HFF-Myc (cell line): ENCODE measurements around the gene MCAT.

ENCODE experiments used
- DNase-seq: peaks from one replicate; pipeline ENCODE4 v3.0.0-alpha.2; 2011; ENCODE audit warnings: low read depth; ENCODE audit errors: extremely low read depth
- H3K4me3 ChIP-seq: replicated peaks from 2 replicates; pipeline ENCODE4 v1.5.1; 2011; ENCODE audit warnings: low read depth, mild to moderate bottlenecking, control low read depth, low read length
- CTCF ChIP-seq: IDR thresholded peaks from 2 replicates; pipeline ENCODE4 v1.5.1; 2012; ENCODE audit warnings: mild to moderate bottlenecking, low read depth, low read length, control low read depth; ENCODE audit errors: missing control alignments

MCAT gene

DNA sequence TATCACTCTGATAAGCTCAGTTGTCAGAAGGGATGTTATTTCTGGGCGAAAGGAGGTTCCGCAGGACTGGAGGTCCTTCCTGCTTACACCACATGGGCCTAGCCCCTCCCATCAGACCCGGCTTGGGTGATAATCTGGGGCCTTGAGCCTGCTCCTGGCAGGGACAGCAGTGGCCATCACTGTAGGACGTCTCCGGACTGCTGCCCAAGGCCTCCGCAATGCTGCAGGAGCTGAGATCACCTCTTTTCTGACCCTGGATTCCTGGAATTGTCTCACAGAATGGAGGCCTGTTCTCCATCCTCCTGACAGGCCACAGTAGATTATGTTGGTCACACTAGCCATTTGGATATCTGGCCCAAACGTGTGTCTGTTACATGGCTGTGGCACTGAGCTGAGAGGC is 41.9 kb downstream of the MCAT start:
- no peak overlapping the region for H3K4me3 ChIP-seq
- no peak for DNase-seq
- TF ChIP-seq CTCF: no peak

DNA sequence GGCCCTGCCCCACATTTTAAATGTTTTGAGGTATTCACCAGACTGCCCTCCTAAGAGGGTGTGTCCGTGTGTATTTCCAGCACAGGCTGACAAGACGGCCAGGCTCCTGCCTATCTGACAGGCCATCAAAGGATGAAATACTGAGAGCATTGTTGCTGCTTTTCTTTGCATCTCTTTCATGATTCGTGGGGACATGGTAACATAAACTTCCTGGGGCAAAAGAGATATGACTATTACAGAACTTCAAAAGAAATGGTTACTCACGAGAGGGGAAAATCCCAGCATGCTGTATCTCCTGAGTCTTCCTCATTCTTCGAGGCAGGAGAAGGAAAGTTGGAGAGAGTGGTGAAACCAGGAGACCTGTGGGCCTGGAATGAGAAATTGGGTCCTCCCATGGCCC is 43.0 kb downstream of the MCAT start:
- no peak for TF ChIP-seq CTCF
- H3K4me3 ChIP-seq: no peak overlapping the region
- DNase-seq: no peak

GRCh38 chr22:43099095-43099494 is 44.1 kb downstream of the MCAT start:
- DNase-seq: no peak
- H3K4me3 ChIP-seq: no peak overlapping the region
- no peak for TF ChIP-seq CTCF

GRCh38 chr22:43098356-43098755 is 44.8 kb downstream of the MCAT start:
- no peak for DNase-seq
- TF ChIP-seq CTCF: no peak
- H3K4me3 ChIP-seq: no peak overlapping the region

- TF ChIP-seq CTCF: no peak
- DNase-seq: no peak
- H3K4me3 ChIP-seq: no peak overlapping the region
Observed at GRCh38 chr22:43096420-43096819, 46.8 kb downstream of the MCAT start.

GRCh38 chr22:43094551-43094950 is 48.6 kb downstream of the MCAT start:
- TF ChIP-seq CTCF: no peak
- DNase-seq: no peak
- H3K4me3 ChIP-seq: no peak overlapping the region

DNA sequence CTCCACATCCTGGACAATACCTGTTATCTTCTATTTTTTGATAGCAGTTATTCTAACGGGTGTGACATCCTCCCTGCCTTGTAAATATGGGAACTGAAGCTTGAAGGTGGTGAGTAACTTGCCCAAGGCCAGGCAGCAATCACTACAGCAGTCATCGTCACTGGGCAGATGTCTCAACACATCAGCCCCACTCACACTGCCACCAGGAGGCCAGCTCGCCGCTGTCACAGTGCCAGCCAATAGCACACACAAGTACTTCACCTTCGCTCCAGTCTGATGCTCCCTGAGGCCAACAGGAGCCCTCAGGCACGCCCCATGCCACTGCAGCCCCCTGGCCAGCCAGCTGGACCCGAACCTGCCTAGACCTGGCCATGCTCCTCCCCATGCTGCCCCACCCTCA is 49.1 kb downstream of the MCAT start:
- no peak for DNase-seq
- TF ChIP-seq CTCF: no peak
- no peak overlapping the region for H3K4me3 ChIP-seq
